HepG2 (cell line): ENCODE measurements around the gene KDELR3. TPM values are rescaled to one million over a fixed set of nuclear protein-coding genes. Genes with fewer than 3 reads are reported as not detected.

Experiments
- ARID5B ChIP-seq: IDR thresholded peaks from 2 replicates; pipeline ENCODE4 v1.4.0; 2020; ENCODE audit warnings: mild to moderate bottlenecking, missing genetic modification reagents
- CBX5 ChIP-seq: sonication (generic); formaldehyde crosslinking; IDR thresholded peaks from 2 replicates; pipeline ENCODE4 v1.4.0; 2020; ENCODE audit warnings: missing genetic modification reagents, borderline replicate concordance
- CCAR2 ChIP-seq: fragments of 200-400 bp; formaldehyde crosslinking; optimal IDR thresholded peaks from 2 replicates; pipeline ENCODE3; 2018; ENCODE audit warnings: low read depth, mild to moderate bottlenecking, low read length, moderate library complexity
- FOSL2 ChIP-seq: sonication (generic); formaldehyde crosslinking; IDR thresholded peaks from 2 replicates; pipeline ENCODE4 v1.4.0; 2020; ENCODE audit warnings: missing genetic modification reagents
- IRF2 ChIP-seq: IDR thresholded peaks from 2 replicates; pipeline ENCODE4 v1.6.1; 2018; ENCODE audit warnings: missing genetic modification reagents, missing compliant biosample characterization
- MLX ChIP-seq: IDR thresholded peaks from 2 replicates; pipeline ENCODE4 v1.6.1; 2016
- MTF2 ChIP-seq: sonication (generic); formaldehyde crosslinking; IDR thresholded peaks from 2 replicates; pipeline ENCODE4 v1.5.0; 2020; ENCODE audit warnings: missing genetic modification reagents, borderline replicate concordance
- SMARCE1 ChIP-seq: fragments of 450-650 bp; IDR thresholded peaks from 2 replicates; pipeline ENCODE4 v1.6.1; 2017; ENCODE audit warnings: borderline replicate concordance
- SP140L ChIP-seq: sonication (generic); formaldehyde crosslinking; IDR thresholded peaks from 2 replicates; pipeline ENCODE4 v1.4.0; 2020; ENCODE audit warnings: missing genetic modification reagents, borderline replicate concordance
- U2AF2 ChIP-seq: fragments of 200-400 bp; formaldehyde crosslinking; IDR thresholded peaks from 2 replicates; pipeline ENCODE4 v1.6.1; 2017; ENCODE audit warnings: low read depth, mild to moderate bottlenecking, low read length
- ZFAT ChIP-seq: sonication (generic); formaldehyde crosslinking; conservative IDR thresholded peaks from 2 replicates; pipeline ENCODE4 v1.8.1; 2023; ENCODE audit warnings: missing genetic modification reagents, inconsistent platforms
- ZNF160 ChIP-seq: sonication (generic); formaldehyde crosslinking; IDR thresholded peaks from 2 replicates; pipeline ENCODE4 v1.8.0; 2022; ENCODE audit warnings: mild to moderate bottlenecking, inconsistent platforms, missing genetic modification reagents
- ZNF597 ChIP-seq: sonication (generic); formaldehyde crosslinking; IDR thresholded peaks from 2 replicates; pipeline ENCODE4 v1.5.0; 2020; ENCODE audit warnings: missing genetic modification reagents
- ZNF652 ChIP-seq: IDR thresholded peaks from 2 replicates; pipeline ENCODE4 v1.6.1; 2016; ENCODE audit warnings: low read depth, borderline replicate concordance
- ZNF761 ChIP-seq: sonication (generic); formaldehyde crosslinking; conservative IDR thresholded peaks from 2 replicates; pipeline ENCODE4 v1.4.0; 2020; ENCODE audit warnings: mild to moderate bottlenecking, missing genetic modification reagents
- polyA plus RNA-seq, 8 experiments: library from polyadenylated mRNA; depleted of rRNA in 3 of 8; stranded (reverse) in 7 of 8; unstranded in 1 of 8; fragments of >200 nt; fragmentation: Illumina TruSeq in 4 of 8; extraction: Trizol in 4 of 8; gene quantifications; 2 replicates each; pipeline versions ENCODE4 v1.2.1 to v1.2.3, GENCODE V29; 2011 to 2016; ENCODE audit warnings: low read depth in 4 of 8, missing spikeins in 1 of 8, mixed read lengths in 1 of 8; ENCODE audit not compliant: insufficient read depth in 1 of 8
- total RNA-seq, 5 experiments: library from RNA; depleted of rRNA; stranded (reverse); fragments of >200 nt; fragmentation: Illumina TruSeq; extraction: Trizol; gene quantifications; 2 replicates each; pipeline ENCODE4 v1.2.3, GENCODE V29; 2016; ENCODE audit warnings: low read depth in 1 of 5
- TF ChIP-seq, protein P1 (sequence below): sonication (generic); formaldehyde crosslinking; IDR thresholded peaks from 2 replicates; pipeline ENCODE4 v1.4.0; 2020; ENCODE audit warnings: missing genetic modification reagents
- TF ChIP-seq, protein P2 (sequence below): sonication (generic); formaldehyde crosslinking; IDR thresholded peaks from 2 replicates; pipeline ENCODE4 v1.8.0; 2022; ENCODE audit warnings: missing genetic modification reagents, mild to moderate bottlenecking, inconsistent platforms, borderline replicate concordance
- TF ChIP-seq, protein P3 (sequence below), 2 experiments: sonication (generic) in 1 of 2; formaldehyde crosslinking in 1 of 2; IDR thresholded peaks; 2 replicates each; pipeline versions ENCODE4 v1.4.0 to v1.6.1; 2018 to 2020; ENCODE audit warnings: missing genetic modification reagents in 2 of 2, borderline replicate concordance in 1 of 2, low read depth in 1 of 2, mild to moderate bottlenecking in 1 of 2, missing biosample characterization in 1 of 2

The KDELR3 gene
- total and polyA plus RNA-seq, 2 of the 13 experiments (the other 11 are each of a cell fraction or from before 2014, with no cell fraction given): 24.2 to 65.7 TPM

DNA sequence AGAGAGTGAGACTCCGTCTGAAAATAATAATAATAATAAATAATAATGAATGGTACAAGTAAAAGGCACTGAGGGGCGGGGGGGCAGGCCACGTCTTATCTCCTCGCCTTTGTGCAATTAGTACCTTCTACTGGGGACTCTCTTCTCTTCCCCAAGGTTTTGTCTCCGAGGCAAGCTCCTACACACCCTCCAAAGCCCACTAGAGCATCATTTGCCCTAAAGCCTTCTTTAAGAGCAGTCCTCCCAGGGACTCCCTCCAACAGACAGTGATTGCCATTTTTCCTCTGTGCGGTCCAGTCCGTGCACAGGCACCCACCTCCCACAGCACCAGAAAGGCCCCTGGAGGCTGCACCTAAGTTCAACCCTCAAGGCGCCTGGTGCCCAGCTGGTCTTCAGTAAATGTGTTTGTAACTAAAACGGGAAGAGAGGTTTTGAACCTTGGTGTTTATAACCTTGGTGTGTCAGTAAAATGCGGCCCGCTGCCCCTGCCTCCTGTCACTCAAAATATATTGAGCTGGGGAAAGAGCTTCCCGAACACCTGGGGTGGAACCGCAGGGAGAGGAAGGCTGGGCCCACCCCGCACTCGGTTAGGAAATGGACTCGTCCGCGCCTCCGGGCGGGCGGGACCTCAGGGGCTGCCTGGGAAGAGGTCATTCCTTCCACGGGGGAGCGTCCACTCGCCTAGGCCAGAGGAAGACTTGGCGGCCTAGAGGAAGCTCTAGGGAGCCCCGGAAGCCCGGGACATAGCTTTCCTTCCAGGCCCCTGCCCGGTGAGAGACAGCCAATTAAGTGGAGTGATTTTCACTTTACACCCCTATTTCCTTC lies 4.7 kb upstream of the KDELR3 start (continued):
- 0 out of 2 replicates have a peak, but pooled peaks have one; percentile 8 for TF ChIP-seq ARID5B (CRISPR knock-in tag)
- peak; percentile 78; the same call in 1 of the 2 replicates for TF ChIP-seq CBX5 (CRISPR knock-in tag)
- TF ChIP-seq IRF2 (CRISPR knock-in tag): 0 out of 2 replicates have a peak, but pooled peaks have one; percentile 24
- no peak for TF ChIP-seq ZFAT (CRISPR knock-in tag)
- no peak for TF ChIP-seq MTF2
- peak; percentile 49; the same call in 1 of the 2 replicates for TF ChIP-seq ZNF652 (CRISPR knock-in tag)
- TF ChIP-seq ZNF597 (CRISPR knock-in tag): no peak
- TF ChIP-seq U2AF2: no peak
- TF ChIP-seq, protein P1, sequence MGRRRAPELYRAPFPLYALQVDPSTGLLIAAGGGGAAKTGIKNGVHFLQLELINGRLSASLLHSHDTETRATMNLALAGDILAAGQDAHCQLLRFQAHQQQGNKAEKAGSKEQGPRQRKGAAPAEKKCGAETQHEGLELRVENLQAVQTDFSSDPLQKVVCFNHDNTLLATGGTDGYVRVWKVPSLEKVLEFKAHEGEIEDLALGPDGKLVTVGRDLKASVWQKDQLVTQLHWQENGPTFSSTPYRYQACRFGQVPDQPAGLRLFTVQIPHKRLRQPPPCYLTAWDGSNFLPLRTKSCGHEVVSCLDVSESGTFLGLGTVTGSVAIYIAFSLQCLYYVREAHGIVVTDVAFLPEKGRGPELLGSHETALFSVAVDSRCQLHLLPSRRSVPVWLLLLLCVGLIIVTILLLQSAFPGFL (CRISPR knock-in tag): no peak
- TF ChIP-seq ZNF761 (CRISPR knock-in tag): 0 out of 2 replicates have a peak, but pooled peaks have one; percentile 35
- TF ChIP-seq MLX (CRISPR knock-in tag): peak; percentile 22; the same call in 1 of the 2 replicates
- no peak for TF ChIP-seq SP140L
- TF ChIP-seq, protein P2, sequence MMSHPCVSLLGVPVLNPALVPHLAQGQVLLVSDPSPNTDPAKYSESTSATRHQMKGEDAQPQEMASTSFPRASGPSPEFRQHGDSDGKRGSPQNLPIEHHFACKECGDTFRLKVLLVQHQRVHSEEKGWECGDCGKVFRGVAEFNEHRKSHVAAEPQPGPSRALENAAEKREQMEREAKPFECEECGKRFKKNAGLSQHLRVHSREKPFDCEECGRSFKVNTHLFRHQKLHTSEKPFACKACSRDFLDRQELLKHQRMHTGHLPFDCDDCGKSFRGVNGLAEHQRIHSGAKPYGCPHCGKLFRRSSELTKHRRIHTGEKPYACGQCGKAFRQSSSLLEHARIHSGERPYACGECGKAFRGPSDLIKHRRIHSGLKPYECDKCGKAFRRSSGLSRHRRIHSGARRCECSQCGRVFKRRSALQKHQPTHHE: no peak
- TF ChIP-seq ZNF160 (CRISPR knock-in tag): no peak
- TF ChIP-seq, protein P3, sequence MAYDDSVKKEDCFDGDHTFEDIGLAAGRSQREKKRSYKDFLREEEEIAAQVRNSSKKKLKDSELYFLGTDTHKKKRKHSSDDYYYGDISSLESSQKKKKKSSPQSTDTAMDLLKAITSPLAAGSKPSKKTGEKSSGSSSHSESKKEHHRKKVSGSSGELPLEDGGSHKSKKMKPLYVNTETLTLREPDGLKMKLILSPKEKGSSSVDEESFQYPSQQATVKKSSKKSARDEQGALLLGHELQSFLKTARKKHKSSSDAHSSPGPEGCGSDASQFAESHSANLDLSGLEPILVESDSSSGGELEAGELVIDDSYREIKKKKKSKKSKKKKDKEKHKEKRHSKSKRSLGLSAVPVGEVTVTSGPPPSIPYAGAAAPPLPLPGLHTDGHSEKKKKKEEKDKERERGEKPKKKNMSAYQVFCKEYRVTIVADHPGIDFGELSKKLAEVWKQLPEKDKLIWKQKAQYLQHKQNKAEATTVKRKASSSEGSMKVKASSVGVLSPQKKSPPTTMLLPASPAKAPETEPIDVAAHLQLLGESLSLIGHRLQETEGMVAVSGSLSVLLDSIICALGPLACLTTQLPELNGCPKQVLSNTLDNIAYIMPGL (CRISPR knock-in tag; IDR thresholded peaks at IDR 0.05; ENCODE audit: borderline replicate concordance in 1 of 2, low read depth in 1 of 2): peak; percentile 76
- no peak for TF ChIP-seq SMARCE1
- no peak for TF ChIP-seq CCAR2
- peak; percentile 38 for TF ChIP-seq FOSL2 (CRISPR knock-in tag)
